GM12801 (cell line): Measurements from ENCODE around the gene LYZL6.

Experiments used
- CTCF ChIP-seq: IDR thresholded peaks from one replicate; pipeline ENCODE4 v1.5.1; 2011; ENCODE audit warnings: control low read depth; ENCODE audit not compliant: insufficient read length; ENCODE audit errors: extremely low read depth

Gene LYZL6

GRCh38 chr17:35913609-35914008 is 29.9 kb downstream of the LYZL6 start:
- no peak for TF ChIP-seq CTCF

- TF ChIP-seq CTCF, result no peak
These were observed 30.6 kb downstream of the LYZL6 start for GRCh38 chr17:35912942-35913341.

DNA sequence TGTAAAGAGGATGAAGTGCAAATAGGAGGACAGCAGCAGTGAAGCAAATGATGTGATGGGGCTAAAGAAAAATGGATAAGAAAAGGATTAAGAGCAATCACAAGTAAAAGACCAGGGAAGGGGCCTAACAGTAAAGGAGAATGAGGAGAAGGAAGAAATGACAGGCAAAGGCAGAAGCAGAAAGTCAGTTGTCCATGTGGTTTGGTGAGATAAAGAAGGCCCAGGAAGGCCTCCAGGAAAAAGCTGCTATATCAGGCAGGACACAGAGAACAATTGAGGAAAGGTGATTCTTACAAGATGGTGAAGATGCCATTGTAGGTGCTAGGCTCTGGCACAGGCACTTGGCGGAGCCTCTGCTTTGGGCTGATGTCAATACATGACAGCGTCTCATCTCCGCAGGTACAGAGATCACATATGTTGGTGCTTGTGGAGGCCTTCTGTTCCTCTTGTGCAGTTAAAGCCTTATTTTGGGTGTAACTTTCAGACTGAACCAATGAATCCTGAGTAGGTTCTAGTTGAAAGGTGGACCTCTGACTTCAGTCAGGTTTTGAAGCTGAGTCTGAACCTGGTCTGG is 31.1 kb downstream of the LYZL6 start:
- no peak for TF ChIP-seq CTCF

DNA sequence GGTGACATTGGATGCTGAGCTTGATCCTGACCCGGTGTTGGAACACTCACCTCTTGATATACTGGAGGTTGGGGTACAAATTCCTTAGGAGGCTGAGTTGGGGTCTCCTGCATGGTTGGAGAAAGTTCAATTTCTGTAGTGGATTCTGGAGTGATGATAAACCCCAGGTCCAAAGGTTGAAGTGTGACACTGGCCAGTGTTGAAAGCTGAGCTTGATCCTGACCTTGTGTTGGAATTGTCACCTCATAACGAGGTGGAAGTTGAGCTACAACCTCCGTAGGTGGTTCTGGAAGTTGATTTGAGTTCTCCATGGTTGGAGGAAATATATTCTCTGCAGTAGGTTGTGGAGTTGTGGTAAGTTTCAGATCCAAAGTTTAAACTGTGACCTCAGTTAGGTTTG is 34.1 kb downstream of the LYZL6 start:
- no peak for TF ChIP-seq CTCF

DNA sequence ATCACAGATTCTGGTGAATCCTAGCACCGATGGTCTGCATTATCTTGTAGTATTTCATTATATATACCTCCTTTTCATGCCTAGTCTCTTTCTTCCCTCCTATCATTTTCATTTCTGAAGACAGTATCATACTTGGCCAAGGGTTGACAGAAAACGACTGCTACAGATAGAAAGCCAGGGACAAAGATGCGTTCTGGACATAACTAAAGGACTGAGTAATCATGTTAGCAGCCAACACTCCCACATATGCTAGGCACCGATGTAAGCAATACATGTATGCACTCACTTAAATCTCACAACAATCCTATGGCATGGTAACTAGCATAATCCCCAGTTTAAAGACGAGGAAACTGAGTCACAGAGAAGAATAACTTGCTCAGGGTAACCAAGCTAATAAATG is 35.8 kb downstream of the LYZL6 start:
- no peak for TF ChIP-seq CTCF

GRCh38 chr17:35906926-35907637 is 36.4 kb downstream of the LYZL6 start:
- no peak for TF ChIP-seq CTCF

- no peak for TF ChIP-seq CTCF
These were observed 37.2 kb downstream of the LYZL6 start for GRCh38 chr17:35906191-35906925.
